Measurements from ENCODE around the gene KRTAP20-2. TPM values are rescaled to one million over a fixed set of nuclear protein-coding genes. Genes with fewer than 3 reads are reported as not detected.

KRTAP20-2 gene
- not detected for total RNA-seq

DNA sequence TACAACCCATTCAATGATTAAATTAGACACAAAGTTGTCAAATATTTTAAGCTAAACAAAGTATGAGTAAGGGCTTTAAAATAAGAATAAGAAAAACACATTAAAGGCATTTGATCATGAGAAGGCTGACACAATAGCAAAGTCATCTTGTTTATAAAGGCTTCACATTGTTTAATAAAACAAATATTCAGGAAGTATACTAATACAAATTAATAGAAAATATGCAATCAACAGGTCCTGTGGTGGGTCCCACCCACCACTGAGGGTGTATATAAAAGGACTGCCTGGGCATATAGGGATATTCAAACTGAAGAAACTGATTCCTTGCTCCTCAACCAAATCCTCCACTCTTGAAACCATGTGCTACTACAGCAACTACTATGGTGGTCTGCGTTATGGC lies at the start of gene KRTAP20-2:
TSS of gene KRTAP20-2 (plus strand) at position 301 of the 400 bp plus-strand sequence. CDS start at position 359, 58 bp downstream.
- DNase-seq (ENCODE audit: low spot score) = no peak

DNA sequence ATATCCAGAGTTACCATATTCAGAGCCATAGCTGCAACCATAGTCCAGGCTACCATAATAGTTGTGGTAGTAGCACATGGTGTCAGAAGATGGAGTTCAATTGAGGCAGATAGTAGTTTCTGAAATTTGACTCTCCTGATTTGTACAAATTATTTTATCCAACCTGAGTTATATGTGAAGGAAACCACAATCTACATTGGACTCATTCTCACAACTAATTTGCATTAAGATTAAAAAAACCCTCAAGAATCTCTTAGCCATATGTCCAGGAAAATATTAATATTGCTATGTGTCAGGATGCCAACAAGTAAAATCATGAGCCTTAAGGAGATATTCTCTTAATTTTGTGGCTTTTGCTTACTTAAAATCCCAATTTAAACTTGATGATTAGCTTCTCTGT lies 44.7 kb upstream of the KRTAP20-2 start, which contains the start of gene KRTAP22-2:
TSS of gene KRTAP22-2 (minus strand) at position 101 of the 400 bp plus-strand sequence.
- DNase-seq (ENCODE audit: low spot score) = no peak

DNA sequence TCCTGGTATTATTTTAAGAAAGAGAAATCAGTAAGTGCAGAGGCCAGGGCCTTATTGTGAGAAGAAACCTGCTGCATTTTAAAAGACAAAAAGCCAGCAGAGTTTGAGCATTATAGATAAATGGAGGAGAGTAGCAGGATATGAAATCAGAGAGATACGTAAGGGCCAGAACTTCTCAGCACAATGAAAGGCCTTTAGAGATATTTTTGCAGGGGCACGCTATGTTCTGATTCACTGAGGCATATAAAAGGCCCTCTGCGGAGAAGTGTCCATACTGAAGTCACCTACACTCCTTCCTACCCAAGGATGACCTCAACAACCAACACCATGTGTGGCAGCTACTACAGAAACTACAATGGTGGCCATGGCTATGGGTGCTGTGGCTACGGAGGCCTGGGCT lies 42.9 kb upstream of the KRTAP20-2 start, which contains the start of gene KRTAP6-3:
TSS of gene KRTAP6-3 (plus strand) at position 301 of the 400 bp plus-strand sequence. CDS start at position 307, 6 bp downstream.
- no peak for DNase-seq (ENCODE audit: low spot score)

DNA sequence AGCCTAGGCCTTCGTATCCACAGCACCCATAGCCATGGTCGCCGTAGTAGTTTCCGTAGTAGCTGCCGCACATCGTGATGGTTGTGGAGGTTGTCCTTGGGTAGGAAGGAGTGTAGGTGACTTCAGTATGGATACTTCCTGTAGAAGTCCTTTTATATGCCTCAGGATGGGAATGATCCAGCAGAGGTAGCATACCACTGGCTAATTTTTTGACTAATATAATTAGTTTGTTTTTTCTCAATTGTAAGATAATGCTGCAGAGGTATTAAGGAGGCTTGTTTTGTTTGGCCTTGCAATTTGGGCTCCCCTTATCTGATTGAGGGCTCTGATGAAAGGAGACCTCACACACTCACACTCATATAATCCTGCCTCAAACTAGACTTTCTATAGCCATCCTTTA lies 36.2 kb upstream of the KRTAP20-2 start, which contains the start of gene KRTAP6-2:
TSS of gene KRTAP6-2 (minus strand) at position 101 of the 400 bp plus-strand sequence. CDS start at position 73, 28 bp downstream.
- no peak for DNase-seq (ENCODE audit: low spot score)

DNA sequence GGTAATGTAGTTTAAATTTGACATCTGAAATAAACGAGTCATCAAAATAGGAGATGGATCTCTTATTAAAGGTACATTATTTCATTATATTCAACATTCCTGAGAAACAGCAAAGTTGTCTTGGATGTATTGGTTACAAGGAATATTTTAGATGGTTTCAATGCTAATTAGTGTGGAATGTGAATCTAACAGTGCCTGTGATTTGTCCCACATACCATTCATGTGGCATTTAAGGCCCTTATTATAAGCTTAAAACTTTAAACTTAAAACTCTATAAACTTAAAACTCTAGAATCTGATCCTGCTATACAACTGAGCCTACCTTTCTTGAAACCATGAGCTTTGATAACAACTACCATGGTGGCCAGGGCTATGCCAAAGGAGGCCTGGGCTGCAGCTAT lies 34.2 kb upstream of the KRTAP20-2 start, which contains the start of gene KRTAP22-1:
TSS of gene KRTAP22-1 (plus strand) at position 301 of the 400 bp plus-strand sequence.
- DNase-seq (ENCODE audit: low spot score) = no peak

DNA sequence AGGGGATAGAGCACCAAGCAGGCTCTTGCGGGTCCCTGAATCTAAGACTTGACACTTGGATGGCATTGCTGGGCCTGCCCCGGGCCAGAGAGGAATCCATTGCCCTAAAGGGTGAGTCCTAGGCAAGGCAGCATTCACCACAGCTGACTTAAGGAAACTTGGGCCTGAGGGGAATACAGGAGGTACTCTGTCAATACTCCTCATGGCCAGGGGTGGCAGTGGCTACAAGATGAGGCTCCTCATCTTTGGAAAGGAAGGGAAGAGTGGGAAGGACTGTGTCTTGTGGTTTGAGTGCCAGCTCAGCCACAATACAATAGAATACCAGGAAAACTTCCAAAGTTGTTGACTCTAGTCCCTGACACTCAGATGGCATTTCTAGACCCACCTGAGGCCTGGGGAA lies 29.0 kb upstream of the KRTAP20-2 start:
- DNase-seq (ENCODE audit: low spot score) = no peak

DNA sequence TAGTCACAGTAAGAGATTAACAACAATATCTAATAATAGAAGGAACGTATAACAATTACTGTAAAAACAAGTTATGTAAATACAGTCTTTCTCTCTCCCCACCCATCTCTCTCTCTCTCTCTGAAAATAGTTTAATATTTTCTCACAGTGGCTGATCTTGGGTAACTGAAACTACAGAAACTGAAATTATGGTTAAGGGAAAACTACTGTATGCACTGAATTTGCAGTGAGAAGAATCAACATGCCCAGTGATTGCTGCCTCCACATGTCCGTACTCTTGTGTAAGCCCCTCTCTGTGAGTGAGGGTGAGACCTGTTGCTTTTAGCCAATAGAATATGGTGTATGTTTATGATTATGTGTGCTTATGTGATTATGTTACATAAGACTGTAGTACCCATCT lies 22.9 kb upstream of the KRTAP20-2 start:
- no peak for DNase-seq (ENCODE audit: low spot score)

DNA sequence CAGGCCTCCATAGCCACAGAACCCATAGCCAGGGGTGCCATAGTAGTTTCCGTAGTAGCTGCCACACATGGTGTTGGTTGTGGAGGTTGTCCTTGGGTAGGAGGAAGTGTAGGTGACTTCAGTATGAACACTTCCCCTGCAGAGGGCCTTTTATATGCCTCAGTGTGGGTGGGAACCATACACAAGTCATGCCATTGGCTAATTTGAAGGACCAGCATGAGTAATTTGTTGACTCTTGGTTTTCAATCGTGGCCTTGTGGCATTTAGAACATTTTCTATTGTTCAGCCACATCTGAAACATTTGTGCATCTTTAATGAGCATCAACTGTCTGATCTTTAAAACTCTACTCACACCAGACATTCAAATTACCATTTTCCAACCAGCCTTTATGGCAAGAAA lies 21.2 kb upstream of the KRTAP20-2 start, which contains the start of gene KRTAP6-1:
TSS of gene KRTAP6-1 (minus strand) at position 95 of the 400 bp plus-strand sequence. CDS start at position 69, 26 bp downstream.
- no peak for DNase-seq (ENCODE audit: low spot score)

DNA sequence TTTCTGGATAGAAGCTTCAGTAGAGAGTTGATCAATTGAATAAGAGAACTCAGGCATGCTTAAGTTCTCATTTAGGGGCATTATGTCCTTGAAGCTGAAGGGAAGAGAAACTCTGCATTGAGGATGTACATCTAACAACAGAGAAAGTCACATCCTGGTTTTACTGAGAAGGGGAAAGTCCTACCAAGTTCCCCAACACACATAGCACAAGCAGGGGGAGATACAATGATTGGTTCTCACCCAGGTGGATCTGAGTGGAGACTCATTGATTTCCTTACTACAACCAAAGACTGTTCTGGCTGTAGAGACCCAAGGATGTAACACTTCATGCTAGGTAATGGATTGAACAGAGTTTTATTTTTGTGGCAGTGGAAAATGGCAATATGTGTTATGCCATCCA lies 19.8 kb upstream of the KRTAP20-2 start:
- no peak for DNase-seq (ENCODE audit: low spot score)

DNA sequence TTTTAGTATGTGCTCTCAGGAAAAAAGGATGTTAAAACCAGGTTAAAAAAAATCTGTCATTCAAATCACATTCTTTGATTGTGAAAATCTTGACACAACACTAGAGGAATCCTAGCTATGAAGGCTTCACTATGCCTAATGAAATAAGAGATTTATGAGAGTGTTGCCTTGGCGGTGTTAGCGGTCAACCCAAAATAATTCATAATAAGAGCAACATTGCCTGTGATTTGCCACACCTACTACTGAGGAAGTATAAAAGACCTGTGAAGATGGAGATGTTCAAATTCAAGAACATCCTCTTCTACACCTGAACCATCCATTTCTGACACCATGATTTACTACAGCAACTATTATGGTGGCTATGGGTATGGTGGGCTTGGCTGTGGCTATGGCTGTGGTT lies 18.9 kb upstream of the KRTAP20-2 start, which contains the start of gene KRTAP20-1:
TSS of gene KRTAP20-1 (plus strand) at position 301 of the 400 bp plus-strand sequence. CDS start at position 331, 30 bp downstream.
- DNase-seq (ENCODE audit: low spot score) = no peak

DNA sequence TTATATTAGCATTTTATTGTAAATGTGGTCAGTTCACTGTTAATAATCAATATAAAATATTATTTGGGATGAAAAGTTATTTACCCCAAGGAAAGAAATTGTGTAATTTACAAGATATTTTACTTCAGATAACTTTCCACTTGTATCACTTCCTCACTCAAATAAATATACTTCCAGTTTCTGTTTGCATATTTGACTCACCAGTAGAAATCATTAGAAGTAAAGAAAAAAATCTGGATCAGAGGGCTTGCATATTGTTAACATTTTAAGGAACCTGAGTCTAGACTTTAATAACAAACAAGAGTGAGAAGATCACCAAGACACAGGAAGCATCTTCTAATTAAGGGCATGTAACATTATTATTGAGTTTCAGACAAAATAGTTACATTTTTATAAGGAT lies 14.9 kb upstream of the KRTAP20-2 start:
- no peak for DNase-seq (ENCODE audit: low spot score)

DNA sequence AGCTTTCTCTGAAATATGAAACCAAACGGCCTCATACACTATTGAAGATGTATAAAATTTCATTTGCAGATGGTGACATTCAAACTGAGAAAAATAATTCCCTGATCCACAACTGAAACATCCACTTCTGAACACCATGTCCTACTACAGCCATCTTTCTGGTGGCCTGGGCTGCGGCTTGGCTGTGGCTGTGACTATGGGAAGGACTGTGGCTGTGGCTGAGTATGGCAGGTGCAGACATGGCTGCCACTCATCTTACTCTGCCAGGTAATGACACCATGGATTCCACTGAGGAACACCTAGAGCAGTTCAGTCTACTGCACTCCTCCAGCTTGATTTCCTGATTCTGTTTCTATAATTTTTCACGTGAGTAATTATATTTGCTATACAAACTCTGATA lies 14.5 kb upstream of the KRTAP20-2 start, which contains the start of gene KRTAP20-4:
TSS of gene KRTAP20-4 (plus strand) at position 106 of the 400 bp plus-strand sequence.
- no peak for DNase-seq (ENCODE audit: low spot score)

DNA sequence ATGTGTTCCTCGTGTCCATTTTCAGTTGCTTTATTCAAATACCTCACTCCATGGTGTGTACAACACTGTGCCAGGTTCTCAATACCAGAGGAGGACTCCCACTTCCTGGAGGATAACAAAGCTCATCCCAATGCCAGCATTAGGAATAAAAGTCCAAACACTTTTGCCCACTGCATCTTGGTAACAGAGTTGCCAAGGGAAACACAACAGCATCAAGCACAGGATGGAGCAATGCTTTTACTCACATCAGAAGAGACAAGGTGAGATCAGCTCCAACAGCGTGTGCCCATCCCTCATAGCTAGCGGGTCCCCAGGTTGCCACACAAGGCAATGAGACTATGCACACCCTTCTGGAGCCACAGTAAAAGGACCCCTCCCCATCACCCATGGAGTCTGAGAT lies 11.6 kb upstream of the KRTAP20-2 start:
- no peak for DNase-seq (ENCODE audit: low spot score)

DNA sequence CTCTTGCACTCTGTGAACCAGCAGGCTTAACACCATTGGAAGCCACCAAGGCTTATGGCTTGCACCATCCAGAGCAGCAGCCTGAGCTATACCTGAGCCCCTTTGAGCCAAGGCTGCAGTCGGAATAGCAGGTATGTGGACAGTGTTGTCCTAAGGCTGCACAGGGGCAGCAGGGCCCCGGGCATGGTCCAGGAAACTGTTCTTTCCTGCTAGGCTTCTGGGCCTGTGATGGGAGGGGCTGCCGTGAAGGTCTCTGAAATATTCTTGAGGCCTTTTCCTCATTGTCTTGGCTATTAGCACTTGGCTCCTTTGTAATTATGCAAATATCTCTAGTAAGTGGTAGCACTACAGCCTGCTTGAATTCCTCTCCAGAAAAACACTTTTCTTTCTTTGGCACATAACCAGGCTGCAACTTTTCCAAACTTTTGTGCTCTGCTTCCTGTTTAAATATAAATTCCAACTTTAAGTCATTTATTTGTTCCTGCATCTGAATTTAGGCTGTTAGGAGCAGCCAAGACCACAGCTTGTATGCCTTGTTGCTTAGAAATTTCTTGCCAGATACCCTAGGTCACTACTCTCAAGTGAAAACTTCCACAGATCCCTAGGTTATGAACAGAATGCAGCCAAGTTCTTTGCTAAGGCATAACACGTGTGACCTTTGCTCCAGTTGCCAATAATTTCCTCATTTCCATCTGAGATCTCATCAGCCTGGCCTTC lies 9.4 kb upstream of the KRTAP20-2 start:
- no peak for DNase-seq (ENCODE audit: low spot score)

DNA sequence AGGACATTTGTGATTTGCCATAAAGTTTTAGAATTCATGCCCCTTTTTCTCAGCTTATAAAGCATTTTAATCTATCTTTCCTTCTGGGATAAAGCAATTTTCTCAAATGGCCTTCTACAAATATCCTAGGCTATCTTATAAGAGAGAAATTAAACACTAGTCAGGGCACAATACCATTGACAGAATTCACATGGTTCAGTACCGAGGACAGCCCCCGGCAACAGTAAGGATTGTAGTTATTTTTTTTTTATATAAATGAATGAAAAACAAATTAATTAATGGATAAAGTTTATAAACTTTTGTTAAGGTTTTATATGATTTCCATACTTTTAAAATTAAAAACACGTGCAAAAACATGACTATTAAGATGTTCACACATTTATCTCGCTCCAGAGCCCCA lies 6.9 kb upstream of the KRTAP20-2 start:
- no peak for DNase-seq (ENCODE audit: low spot score)

DNA sequence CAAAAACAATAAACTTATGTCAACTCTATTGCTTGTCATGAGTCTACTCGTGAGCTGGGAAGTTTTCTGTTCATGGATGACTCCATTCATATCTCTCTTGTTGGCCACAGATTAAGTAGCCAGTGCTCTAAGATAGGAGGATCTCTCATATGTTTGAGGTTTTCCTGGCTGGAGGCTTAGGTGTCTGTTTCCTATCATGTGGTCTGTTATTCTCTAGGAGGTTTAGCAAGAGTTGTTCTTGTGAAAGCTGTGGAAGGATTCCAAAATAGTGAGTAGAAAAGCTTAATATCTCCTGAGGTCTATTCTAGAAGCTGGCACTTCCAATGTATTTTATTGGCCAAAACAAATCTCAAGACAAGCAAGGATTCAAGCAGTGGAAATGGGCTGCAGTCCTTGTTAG lies 5.8 kb upstream of the KRTAP20-2 start:
- no peak for DNase-seq (ENCODE audit: low spot score)

DNA sequence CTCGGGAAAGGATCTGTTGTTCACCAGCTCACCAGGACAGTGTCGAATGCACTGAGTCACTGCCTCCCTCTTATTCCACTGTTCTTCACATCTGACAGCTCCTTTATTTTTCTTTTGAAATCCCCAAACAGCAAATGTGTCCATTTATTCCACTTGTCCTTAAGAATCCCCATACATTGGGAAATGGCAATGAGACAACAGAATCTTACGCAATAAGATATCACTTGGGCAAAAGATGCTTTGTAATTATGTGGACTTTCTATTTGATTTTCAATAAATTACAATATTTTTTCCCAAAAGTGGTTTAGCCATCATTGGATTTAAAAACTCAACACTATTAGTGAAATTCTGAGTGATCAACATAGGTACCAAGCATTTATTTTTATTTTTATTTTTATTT lies 3.7 kb downstream of the KRTAP20-2 start:
- DNase-seq (ENCODE audit: low spot score) = no peak

DNA sequence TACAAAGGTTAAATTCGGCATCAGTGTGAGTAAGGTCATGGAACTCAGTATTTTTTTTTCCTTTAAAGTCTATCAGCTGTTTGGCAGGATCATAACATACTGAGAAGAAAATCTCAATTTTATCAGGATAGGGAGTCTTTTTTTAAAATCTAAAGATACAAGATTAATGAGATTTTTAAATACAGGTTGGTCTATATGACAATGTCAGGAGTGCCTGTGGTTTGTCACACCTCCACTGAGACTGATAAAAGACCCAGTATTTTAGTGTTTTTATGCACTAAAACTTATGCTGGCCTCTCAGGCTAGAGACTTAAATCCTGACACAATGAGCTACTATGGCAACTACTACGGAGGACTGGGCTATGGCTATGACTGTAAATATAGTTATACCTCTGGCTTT lies 7.6 kb downstream of the KRTAP20-2 start, which contains the start of gene KRTAP20-3:
TSS of gene KRTAP20-3 (plus strand) at position 301 of the 400 bp plus-strand sequence.
- no peak for DNase-seq (ENCODE audit: low spot score)

DNA sequence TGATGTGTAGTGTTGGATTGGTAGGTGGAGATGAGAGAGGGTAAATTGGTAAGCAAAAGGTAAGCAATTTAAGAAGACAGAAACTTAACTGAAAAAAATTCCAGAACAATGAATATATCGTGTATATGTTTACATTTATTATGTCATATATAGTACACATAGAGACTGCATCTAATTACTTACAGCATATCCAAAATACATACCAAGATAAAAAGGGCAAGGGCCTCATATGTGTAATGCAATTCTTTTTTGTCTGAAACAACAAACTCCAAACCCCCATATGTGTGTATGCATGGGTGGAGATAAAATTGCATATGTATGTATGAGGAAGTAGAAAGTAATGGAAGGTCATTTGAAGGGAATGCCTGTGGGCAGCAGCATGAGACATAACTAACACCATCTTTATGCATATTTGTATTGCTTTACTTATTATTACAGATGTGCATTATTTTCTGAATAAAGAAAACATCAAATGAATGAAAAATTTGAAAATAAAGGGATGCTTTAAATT lies 12.0 kb downstream of the KRTAP20-2 start:
- no peak for DNase-seq (ENCODE audit: low spot score)

DNA sequence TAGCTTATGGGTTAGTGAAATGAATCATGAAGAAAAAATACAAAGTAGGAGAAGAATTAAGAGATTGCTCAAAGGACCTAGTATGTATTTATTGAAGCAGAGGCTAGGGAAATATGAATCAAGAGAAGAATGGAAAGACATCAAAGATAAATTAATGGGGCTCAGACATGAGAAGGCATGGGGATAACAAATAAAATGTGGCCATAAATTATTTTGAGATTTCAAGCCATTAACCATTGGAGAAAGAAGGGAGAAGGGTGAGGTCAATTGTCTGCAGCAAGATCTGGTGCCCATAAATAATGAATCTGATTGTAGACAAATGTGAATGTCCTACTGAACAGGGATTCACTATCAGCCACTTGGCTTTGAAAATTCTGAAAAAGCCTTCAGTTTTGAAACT lies 17.9 kb downstream of the KRTAP20-2 start:
- DNase-seq (ENCODE audit: low spot score) = no peak

DNA sequence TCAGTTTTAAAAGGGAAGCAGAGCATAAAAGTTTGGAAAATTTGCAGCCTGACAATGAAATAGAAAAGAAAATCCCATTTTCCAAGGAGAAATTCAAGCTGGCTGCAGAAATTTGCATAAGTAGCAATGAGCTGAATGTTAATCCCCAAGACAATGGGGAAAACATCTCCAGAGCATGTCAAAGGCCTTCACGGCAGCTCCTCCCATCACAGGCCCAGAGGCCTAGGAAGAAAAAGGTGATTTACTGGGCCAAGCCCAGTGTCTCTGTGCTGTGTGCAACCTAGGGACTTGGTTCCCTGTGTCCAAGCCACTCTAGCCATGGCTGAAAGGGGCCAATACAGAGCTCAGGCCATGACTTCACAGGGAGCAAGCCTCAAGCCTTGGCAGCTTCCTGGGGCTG lies 33.8 kb downstream of the KRTAP20-2 start:
- DNase-seq (ENCODE audit: low spot score) = no peak

DNA sequence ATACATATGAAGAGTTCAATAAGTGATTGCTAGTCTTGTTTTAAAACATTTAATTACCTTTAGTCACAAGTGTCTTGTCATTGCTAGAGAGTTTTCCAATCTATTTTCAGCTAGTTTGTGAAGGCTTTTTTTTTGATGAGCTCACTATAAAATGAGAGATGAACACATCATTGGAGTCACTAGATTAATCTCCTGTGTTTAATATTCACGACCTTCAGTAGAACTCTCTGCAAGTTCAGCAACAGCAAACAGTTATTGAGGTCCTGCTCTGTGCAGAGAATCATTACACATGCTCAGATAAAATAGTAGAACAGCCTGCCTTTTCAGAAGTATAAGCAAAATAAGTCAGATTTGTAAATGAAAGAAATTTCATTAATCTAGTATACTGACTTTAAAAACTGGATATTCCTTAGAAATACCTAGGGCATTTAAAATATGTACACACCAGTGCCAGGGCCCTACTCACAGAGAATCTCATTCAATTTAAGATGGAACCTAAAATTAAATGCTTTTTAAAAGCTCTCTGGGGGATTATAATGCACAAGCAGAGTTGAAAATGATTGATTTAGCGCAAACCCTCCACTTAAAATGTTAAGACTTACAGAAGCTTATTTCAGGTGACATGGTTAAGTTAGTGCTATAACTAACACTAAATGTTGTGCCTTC lies 38.1 kb downstream of the KRTAP20-2 start:
- no peak for DNase-seq (ENCODE audit: low spot score)

Measured in mucosa of gallbladder (tissue), 1 donor.